LoVo (cell line): ENCODE measurements around the gene PDCD1.
"Not testable (repeated sequence)": the region's sequence is repeated elsewhere in the genome, so short reads cannot be mapped to it uniquely, and the experiment has no call there.

ENCODE experiments used
- DNase-seq: peaks from one replicate; pipeline ENCODE4 v3.0.0-alpha.2; 2016; ENCODE audit warnings: low spot score

The PDCD1 gene

GRCh38 chr2:241858206-241859016 is at the start of gene PDCD1:
TSS of gene PDCD1 (minus strand) at chr2:241858894. CDS start at chr2:241858838, 56 bp downstream.
- DNase-seq, result no peak

GRCh38 chr2:241907831-241908230 is 49.1 kb upstream of the PDCD1 start:
- not testable (repeated sequence) for DNase-seq

GRCh38 chr2:241906826-241907570 is 48.3 kb upstream of the PDCD1 start:
- no peak for DNase-seq

GRCh38 chr2:241906378-241906770 is 47.7 kb upstream of the PDCD1 start:
- not testable (repeated sequence) for DNase-seq

GRCh38 chr2:241905716-241906377 is 47.2 kb upstream of the PDCD1 start:
- no peak for DNase-seq

GRCh38 chr2:241904791-241905710 is 46.4 kb upstream of the PDCD1 start:
- DNase-seq, result no peak

GRCh38 chr2:241904011-241904718 is 45.5 kb upstream of the PDCD1 start:
- no peak for DNase-seq

GRCh38 chr2:241903121-241904010 is 44.7 kb upstream of the PDCD1 start:
- no peak for DNase-seq

GRCh38 chr2:241902357-241902991 is 43.8 kb upstream of the PDCD1 start:
- no peak for DNase-seq

- DNase-seq, result no peak
Observed at GRCh38 chr2:241901500-241902351, 43.0 kb upstream of the PDCD1 start.

GRCh38 chr2:241901018-241901380 is 42.3 kb upstream of the PDCD1 start:
- no peak for DNase-seq

- DNase-seq, result no peak
Observed at GRCh38 chr2:241900251-241901017, 41.7 kb upstream of the PDCD1 start.

GRCh38 chr2:241898463-241899270 is 40.0 kb upstream of the PDCD1 start:
- DNase-seq, result no peak

GRCh38 chr2:241897231-241897916 is 38.7 kb upstream of the PDCD1 start:
- DNase-seq, result no peak

GRCh38 chr2:241896746-241897201 is 38.1 kb upstream of the PDCD1 start:
- DNase-seq, result no peak
